NCI-H2029 treated with DMSO at 0.1 percent for 48 hours (cell line): ENCODE data around the gene KIRREL3.
A peak's percentile ranks its signal among the peaks of the same experiment; 100 is the strongest.

Source experiments
- DNase-seq: peaks from one replicate; lab custom pipeline; 2025; lab: John Stamatoyannopoulos, UW

Gene KIRREL3

DNA sequence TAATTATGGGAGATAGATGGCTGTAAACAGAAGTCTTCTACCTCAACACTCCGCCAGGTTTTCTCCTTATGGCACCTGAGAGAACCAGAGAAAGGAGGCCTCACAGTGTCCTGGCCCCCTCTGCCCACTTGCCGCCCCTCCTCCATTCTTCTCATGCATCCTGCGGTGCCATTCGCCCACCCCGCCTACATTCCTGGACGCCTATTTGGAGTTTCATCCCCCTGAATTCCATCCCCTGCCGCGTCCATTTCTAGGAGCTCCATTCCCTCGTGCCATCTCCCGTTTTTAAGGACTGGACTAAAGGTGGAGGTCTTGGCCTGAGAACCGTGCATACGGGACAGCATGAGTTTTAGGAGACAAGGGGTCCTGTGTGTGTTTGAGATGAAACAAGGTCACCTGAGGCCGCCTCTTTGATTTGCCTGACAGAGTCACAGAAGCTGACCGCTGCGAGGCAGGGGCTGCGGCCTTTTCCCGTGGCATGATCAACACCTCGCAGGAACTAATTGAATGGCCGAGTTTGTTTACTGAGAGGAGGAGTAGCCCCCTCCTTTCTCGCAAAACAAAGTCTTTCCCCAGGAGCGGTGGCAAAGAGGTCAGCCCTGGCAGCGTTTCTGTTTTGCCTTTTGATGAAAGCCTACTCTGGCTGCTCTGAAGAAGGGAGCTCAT lies 398.9 kb downstream of the KIRREL3 start:
- DNase-seq, result no peak

DNA sequence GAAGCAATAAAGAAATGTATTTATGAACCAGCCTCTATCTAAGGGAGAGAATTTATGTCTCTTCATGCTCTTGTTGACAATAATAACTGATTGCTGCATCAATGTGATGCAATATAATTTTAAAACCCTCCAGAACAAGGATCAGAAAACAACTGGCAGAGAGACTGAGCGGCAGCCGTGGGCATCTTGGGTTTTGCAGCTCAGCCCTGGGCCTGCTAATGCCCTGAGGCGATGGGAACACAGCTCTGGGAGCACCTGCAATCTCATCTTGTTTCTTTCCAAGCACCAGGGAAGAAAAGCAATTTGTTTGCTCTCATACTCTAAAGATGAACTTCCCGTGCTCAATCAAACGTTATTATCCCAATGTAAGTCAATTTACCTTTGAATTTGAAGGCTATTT lies 399.4 kb downstream of the KIRREL3 start:
- no peak for DNase-seq

DNA sequence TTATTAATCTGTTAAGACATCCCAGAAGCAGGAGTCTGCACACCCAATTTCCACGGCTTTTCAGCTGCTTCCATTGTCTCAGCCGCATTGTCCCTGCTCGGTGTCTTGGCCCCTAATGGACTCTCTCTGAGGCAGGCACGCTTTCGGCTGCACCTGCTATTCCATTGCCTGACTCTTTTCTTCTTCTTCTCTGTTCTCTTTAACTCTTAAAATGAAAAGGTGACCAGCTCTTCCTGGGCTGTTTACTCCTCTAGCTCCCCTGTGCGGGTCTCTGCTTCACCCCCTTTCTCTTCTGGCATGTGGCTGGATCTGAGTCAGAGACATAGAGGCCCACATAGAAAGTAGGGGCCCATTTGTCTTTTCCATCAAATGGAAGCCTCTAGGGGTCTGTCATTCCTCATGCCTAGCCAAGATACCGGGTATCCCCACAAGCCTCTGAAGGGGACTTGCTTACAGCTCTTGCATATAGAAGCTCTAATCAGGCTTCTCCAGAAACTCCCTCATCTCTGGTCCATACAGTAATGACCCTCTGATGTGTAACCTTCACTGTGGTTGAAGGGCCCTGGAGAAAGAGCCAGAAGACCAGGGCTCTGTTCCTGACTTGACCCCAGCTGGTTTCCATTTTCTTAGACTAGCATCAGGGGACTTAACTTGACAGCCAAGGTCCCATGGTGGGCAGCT lies 401.2 kb downstream of the KIRREL3 start:
- no peak for DNase-seq

DNA sequence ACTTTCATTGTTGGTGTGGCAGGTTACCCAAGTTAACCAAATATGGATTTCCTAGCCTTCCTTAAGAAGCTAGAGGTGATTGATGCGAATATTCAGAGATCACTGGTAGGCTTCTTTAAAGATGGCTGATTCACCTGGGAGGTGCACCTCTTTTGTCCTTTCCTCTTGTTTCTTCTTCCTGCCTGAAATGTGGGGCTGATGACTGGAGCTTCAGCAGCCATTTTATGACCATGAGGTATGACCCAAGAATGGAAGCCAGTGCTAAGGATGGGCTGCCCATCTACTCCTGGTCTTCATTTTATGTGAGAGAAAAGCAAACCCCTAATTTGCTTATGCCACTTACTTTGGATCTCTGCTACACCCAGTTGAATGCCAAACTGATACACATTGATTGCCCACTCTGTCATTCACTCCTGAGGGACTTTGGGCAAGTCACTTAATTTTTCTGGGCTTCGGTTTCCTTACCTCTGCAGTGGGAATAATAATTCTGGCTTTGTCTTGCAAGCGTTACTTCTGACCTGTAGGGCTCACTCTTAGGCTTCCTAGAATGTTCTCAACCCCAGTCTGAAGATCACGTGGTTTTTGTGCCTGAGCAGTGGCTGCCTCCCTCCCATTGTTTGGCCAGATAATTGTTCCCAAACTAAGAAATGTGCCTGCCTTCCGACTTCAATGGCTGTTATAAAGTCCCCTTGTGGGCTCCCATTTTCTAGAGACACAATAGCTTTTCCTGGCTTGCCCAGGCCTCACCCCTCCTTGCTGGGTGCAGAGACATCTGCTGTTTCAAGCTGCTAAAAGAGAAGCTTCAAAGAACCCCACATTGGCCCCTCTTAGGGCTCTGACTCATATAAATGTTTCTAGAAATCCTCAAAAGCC lies 402.0 kb downstream of the KIRREL3 start:
- no peak for DNase-seq

DNA sequence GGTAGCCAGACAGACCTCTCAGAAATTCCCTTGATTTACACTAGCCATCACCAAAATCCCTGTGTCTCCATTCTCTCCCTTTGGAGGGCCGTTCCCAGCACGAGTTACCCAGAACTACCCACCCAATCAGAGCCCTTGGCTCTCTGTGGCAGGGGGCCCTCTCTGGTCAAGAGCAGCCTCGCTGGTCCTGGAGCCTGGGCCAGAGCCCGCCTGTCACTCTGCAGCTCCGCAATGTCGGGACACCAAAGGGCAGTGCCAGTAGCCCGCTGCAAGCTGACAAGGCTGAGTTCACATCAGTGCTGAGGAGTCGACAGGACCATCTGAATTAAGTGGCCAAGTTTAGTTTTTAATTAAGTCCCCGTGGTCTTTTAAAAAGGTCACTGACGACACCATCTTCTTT lies 403.5 kb downstream of the KIRREL3 start:
- no peak for DNase-seq

DNA sequence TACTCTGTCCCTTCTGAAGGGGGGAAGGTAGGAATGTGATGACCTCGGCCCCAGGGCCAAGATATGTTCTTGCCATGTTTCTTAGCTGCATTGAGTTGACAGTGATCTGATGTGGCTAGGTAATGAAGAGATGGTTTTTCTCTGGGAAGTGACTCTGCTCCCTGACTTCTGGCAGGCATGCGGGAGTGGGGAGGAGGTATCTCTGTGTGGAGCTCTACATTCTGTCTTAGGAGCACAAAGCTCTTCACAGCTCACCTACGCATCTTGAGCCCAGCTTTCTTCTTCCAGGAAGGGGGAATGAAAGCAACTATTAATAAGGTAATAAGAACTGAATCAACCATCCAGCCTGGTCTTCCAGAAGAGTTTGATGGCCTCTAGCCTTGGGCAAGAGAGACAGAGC lies 404.1 kb downstream of the KIRREL3 start:
- DNase-seq, result no peak

- DNase-seq, result no peak
Measured at GRCh38 chr11:126595560-126595959, 405.0 kb downstream of the KIRREL3 start.

DNA sequence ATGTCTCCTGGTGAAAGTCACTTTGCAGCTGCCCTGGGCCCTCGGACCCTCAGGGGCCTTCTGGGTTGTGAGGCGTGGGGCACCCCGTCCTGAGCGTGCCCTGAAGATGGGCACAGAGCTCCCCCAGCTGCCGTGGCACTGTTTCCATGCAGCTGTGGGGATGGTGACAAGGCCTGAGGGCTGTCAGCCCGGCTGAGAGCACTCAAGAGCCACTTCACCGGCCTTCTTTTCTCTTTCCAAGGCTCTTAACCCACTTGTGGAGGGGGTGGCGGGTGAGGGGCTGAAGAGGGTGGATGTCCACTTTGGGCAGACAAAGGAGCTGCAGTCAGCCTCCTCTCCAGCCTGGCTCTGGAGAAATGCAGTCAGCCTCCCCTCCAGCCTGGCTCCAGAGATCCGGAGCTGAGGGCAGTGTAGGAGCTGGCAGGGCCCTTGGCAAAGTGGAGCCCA lies 405.6 kb downstream of the KIRREL3 start:
- peak; percentile 83 for DNase-seq

DNA sequence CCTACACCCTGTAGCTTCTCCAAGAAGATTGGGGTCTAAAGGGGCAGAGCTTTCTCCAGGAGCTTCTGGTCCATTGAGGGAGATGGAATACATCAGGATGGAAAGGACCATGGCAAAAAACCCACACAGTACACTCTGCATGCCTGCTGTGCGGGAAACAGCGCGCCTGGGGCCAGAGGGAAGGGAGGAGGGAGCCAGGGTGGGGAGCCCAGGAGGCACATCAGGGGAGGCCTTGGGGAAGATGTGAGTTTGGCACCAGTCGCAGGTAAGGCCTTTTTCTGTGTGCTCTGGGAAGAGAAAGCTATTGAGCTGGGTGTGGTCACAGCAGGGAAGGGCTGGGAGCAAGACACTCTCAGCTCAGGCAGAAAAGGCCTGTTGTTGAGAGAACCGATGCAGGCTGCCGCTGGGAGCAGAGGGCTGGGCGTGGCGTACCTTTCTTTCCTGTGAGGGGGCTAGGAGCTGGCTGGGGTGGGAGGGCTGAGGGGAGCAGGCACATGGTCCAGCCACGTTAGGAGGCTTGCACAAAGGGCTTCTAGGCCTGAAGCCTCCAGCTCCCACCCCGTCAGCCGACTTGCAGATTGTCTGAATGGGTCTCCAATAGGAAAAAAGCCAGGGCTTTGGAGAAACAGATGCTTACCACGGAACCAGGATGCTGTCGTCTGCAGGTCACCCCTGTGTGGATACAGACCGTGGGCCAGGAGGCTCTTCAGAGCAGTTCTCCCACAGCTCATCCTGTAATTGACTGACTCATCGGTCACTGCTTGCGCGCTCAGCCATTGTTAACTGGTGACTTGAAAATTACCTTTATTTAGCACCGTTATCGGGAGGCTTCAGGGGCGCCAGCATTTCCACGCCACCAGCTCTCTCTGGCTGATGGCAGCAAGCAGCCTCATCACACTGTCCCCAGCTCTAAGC lies 407.8 kb downstream of the KIRREL3 start:
- DNase-seq, result no peak

DNA sequence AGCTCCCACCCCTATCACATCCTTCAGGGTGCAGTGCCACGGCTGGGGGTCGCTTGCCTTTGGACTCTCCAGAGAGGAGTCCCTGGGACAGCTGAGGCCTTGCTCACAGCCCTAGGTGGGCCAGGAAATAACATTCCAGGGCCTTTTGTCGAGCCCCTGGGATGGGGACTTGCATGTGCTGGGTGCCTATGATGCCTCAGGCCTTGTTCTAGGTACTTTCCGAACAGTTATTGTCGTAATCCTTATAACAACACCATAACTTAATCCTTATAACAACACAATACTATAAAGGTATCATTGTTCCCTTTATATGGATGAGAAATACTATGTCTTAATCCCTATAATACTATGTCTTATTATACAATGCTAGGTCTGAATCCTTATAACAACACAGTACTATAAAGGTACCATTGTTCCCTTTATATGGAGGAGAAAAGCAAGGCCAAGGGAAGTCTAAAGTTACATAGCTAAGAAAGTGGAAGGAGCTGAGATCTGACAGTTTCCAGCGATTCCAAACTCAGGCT lies 408.5 kb downstream of the KIRREL3 start:
- no peak for DNase-seq

- no peak for DNase-seq
Measured at GRCh38 chr11:126589492-126589803, 411.1 kb downstream of the KIRREL3 start.

DNA sequence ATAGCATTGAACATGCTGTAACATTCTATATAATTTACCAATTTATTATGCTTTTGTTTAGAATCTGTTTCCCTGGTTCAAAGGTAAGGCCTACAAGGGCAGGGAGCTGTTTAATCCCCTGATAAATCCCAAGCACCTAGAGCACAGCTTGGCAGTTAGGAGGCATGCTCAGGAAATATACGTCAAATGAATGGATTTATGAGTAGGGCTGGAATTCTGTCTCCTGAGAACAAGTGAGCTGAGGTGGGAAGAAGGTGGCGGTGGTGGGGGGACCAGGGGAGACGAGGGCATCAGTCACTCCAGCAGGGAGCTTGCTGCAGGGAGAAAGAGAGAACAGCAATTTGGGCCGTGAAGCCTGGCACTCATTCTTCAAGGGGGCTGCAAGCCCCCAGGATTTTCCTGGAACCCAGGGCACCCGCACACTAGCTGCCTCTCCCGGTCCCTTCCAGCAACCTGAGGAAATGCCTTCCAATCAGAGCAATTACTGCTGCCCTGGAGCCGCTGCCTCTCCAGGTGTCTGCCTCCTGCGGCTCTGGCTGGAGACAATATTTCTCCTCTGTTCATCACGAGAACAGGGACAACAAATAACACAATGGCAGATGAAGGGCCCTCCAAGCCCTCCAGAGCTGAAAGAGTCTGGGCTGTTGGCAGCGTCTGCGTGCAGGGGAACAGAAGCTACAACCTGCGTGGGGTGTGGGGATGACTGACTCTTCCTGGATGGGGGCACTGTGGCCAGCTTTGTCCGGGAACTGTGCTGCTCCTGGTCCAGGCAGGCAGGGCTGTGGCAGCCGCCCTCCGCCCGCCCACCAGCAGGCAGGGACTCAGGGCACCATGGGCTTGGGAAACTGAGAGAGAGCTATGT lies 411.7 kb downstream of the KIRREL3 start:
- DNase-seq, result peak; percentile 94

- DNase-seq, result no peak
Measured at GRCh38 chr11:126587541-126587940, 413.0 kb downstream of the KIRREL3 start.

DNA sequence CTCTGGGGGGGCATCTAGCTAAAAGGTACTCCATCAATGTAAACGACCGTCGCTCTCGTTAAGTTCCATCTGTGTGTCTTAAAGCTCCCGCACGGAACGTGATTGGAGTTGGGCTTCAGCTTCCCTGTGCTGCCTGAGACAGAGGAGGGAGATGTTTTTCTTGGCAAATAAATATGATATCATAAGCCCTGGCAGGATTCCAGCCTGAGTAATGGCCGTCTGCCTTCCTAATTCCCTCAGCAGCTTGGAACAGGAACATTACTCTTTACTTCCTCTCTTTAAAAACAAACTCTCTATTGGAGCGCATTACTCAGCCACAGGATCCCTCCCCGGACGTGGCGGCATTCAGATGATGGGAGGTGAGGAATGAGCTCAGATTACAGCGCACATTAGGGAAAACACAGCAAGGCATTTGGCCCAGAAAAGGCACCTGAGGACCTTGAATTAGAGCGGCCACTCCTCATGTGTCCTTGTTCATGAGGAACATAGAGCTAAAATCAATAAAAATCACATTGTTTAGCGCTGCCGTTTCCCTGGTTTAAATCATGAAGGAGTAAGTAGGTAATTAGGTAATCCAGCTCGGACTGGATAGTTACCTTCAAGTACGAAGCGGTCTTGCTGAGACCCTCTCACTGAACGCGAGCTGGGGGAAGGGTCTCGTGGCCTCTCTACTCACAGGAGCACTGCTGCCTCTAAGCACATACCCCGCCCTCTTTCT lies 414.6 kb downstream of the KIRREL3 start:
- peak; percentile 99 for DNase-seq

DNA sequence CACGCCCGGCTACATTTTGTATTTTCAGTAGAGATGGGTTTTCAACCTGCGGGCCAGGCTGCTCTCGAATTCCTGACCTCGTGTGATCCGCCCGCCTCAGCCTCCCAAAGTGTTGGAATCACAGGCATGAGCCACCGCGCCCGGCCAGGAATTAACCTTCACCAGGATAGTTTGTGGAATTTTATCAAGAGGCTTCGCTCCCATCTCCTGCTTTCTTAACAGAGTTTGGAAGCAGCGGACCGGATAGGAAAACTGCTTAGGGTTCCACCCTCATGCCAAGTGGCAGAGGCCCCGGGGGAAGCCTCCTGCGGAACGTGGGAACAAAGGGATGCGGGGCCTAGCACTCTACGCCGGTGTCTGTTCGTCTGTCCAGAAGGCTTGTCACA lies 415.2 kb downstream of the KIRREL3 start:
- DNase-seq, result no peak

DNA sequence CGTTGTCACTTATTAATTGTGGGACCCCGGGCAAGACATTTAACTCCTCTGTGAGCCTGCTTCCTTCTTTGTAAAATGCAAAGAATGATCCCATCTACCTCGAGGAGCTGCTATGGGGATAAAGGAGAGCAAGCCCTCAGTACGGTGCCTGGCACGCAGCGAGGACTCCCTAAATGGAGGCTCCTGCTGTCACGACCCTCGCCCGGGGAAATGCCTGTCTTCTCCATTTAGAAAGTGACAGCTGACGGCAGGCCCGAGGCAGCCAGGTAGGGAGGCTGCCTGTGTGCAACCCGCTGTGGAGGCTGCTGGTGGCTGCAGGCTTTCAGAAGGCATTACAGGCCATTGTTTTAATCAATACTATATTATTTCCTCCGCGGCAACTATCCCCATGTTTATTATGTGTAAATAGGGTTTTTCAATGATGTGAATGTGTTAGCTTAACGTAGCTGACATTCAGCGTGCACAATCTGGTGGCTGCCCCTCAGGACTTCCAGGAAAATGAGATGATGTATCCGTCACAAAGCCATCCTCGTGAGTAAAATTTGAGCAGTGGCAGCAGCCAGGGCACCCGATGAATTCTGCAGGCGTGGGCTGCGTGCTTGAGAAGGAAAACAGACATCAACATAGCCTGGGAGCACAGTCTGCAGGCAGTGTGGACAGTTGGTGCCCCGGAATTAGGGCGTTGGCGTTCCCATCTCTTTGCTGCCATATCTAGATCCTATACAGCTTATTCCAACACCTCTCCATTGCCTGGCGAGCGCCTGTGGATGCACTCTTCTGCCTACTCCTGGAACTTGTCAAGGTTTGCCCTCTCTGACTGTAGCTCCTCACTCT lies 416.8 kb downstream of the KIRREL3 start:
- no peak for DNase-seq

DNA sequence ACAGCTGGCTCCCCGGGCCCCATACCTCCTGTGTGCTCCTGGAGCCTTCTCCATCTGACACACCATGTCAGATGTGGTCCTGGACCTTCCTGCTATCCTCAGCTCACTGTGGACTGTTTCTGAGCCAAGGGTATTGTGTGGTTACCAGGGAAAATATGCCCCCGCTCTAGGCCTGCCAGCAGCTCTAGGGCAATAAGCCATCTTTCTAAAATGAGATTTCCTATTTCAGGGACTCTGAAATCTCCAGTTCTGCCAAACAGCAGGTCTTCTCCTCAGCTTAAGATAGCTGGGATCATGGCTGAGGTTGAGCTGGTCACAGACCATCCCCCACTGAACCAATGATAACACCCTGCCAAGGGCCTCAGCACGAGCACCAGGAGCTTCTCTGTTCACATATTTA lies 417.5 kb downstream of the KIRREL3 start:
- DNase-seq, result no peak

DNA sequence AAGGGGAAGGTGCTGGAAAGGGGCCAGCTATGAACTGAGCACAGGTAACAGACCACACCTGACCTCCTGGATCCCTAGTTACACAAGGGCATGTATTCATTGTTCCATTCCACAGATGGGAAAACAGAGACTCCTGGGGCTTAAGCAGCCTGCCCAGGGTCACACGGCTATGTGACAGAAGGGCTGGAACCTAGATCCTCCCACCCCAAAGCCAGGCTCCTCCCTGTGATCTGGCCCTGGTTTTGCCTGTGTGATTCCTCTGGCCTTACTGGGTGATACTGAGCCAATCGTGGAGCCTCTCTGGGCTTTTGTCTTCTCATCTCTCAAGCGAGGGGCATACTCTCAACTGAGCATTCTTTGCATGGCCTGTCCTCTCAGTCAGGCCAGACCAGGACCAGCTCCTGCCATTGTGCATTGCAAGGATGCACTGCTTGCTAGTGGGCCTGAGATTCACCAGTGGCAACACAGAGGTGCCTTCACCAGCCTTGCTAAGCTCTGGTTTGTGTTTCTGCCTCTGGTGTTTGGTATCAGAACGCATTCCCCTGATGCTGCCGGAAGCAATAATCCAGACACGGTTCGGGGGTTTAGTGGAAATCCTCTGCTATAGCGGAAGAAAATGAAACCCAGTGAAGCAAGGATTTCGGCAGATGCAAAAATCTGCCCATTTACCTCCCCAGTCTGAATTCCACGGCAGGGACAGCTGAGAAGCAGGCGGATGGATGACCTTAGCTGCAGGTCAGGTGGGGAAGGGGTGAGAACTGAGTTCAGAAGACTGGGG lies 418.5 kb downstream of the KIRREL3 start:
- no peak for DNase-seq
